Vagina (tissue), 2 donors: ENCODE data around the gene WASL. TPM values are rescaled to one million over a fixed set of nuclear protein-coding genes. Genes with fewer than 3 reads are reported as not detected.

Experiments
- DNase-seq, 2 donors: peaks; one replicate each; pipeline ENCODE4 v3.0.0-alpha.2; 2017; ENCODE audit errors: extremely low spot score in 2 of 2
- H3K27ac ChIP-seq: fragments of 200-600 bp; sonication (generic); one replicate; pipeline ENCODE4 v1.5.1; 2019
- H3K27me3 ChIP-seq: fragments of 200-600 bp; sonication (generic); one replicate; pipeline ENCODE4 v1.5.1; 2019
- H3K36me3 ChIP-seq, 2 donors: fragments of 200-600 bp; sonication (generic); one replicate each; pipeline ENCODE4 v1.5.1; 2017 to 2019
- H3K4me1 ChIP-seq: fragments of 200-600 bp; sonication (generic); one replicate; pipeline ENCODE4 v1.5.1; 2019
- H3K4me3 ChIP-seq, 2 donors: fragments of 200-600 bp; sonication (generic); 1 replicate in 1 of 2; 2 replicates in 1 of 2; pipeline ENCODE4 v1.5.1; 2016 to 2019
- H3K9me3 ChIP-seq: fragments of 200-600 bp; sonication (generic); one replicate; pipeline ENCODE4 v1.5.1; 2019
- CTCF ChIP-seq, 3 experiments: fragments of 450-650 bp in 2 of 3; fragments of 200-600 bp in 1 of 3; sonication (generic) in 1 of 3; IDR thresholded peaks; one replicate each; pipeline ENCODE4 v1.5.1; 2017 to 2019; ENCODE audit warnings: antibody characterized with exemption in 3 of 3, mild to moderate bottlenecking in 2 of 3, moderate library complexity in 2 of 3
- POLR2A ChIP-seq, 2 donors: fragments of 450-650 bp; IDR thresholded peaks; one replicate each; pipeline ENCODE4 v1.6.1; 2017; ENCODE audit warnings: antibody characterized with exemption in 2 of 2, mild to moderate bottlenecking in 2 of 2, moderate library complexity in 2 of 2
- POLR2AphosphoS5 ChIP-seq, 2 donors: sonication (generic); formaldehyde crosslinking; IDR thresholded peaks; one replicate each; pipeline ENCODE4 v1.9.0; 2017; ENCODE audit warnings: antibody characterized with exemption in 2 of 2, mild to moderate bottlenecking in 2 of 2, low read depth in 1 of 2; ENCODE audit not compliant: insufficient read depth in 1 of 2
- intact Hi-C: fragments of 100-400 bp; cut with DNase I; formaldehyde crosslinking; loops from one replicate; pipeline ENCODE4 v1.15.1; 2023
- total RNA-seq: library from RNA; depleted of rRNA; stranded (reverse); fragments of >200 nt; gene quantifications from one replicate; pipeline ENCODE4 v1.2.3, GENCODE V29; 2016

WASL gene
- total RNA-seq, 1 donor from 2014 or later: 24.8 TPM

GRCh38 chr7:123695944-123696677 lies 52.7 kb downstream of the WASL start:
- peaks cover 0 to 40% of the 10 kb centered on the region in 2 donors for H3K36me3 ChIP-seq
- no peaks in the 10 kb centered on the region for H3K4me1 ChIP-seq
- no peak for DNase-seq
- no peak overlapping the region for H3K4me3 ChIP-seq
- intact Hi-C loops: loop anchor here (5.0 kb wide), 1 partner anchor 171 kb away; no protein-coding TSS in a partner anchor
- no peaks in the 10 kb centered on the region for H3K27me3 ChIP-seq
- H3K27ac ChIP-seq: no peak overlapping the region
- TF ChIP-seq POLR2A (IDR thresholded peaks at IDR 0.05) (no peak), CTCF (IDR thresholded peaks at IDR 0.05) (no peak), POLR2AphosphoS5 (IDR thresholded peaks at IDR 0.05; ENCODE audit: insufficient read depth in 1 of 2, low read depth in 1 of 2) (no peak)
- no peaks in the 10 kb centered on the region for H3K9me3 ChIP-seq

- Histone ChIP-seq H3K27ac (no peak overlapping the region), H3K36me3 (peaks cover 0 to 40% of the 10 kb centered on the region in 2 donors), H3K4me1 (no peaks in the 10 kb centered on the region), H3K27me3 (no peaks in the 10 kb centered on the region), H3K9me3 (no peaks in the 10 kb centered on the region), H3K4me3 (no peak overlapping the region)
- DNase-seq: no peak
- no peak for TF ChIP-seq CTCF (IDR thresholded peaks at IDR 0.05)
- no peak for TF ChIP-seq POLR2AphosphoS5 (IDR thresholded peaks at IDR 0.05; ENCODE audit: insufficient read depth in 1 of 2, low read depth in 1 of 2)
- TF ChIP-seq POLR2A (IDR thresholded peaks at IDR 0.05): no peak
- intact Hi-C loops: no loop called here
These were observed 56.3 kb downstream of the WASL start for GRCh38 chr7:123692471-123692877.

GRCh38 chr7:123690550-123690949 lies 58.3 kb downstream of the WASL start:
- intact Hi-C loops: no loop called here

GRCh38 chr7:123689250-123689649 lies 59.6 kb downstream of the WASL start:
- DNase-seq: no peak
- Histone ChIP-seq H3K4me1 (no peaks in the 10 kb centered on the region), H3K27ac (no peak overlapping the region), H3K9me3 (no peaks in the 10 kb centered on the region), H3K27me3 (no peaks in the 10 kb centered on the region), H3K36me3 (peaks cover 0 to 30% of the 10 kb centered on the region in 2 donors), H3K4me3 (no peak overlapping the region)
- TF ChIP-seq POLR2A (IDR thresholded peaks at IDR 0.05) (no peak), CTCF (IDR thresholded peaks at IDR 0.05) (no peak), POLR2AphosphoS5 (IDR thresholded peaks at IDR 0.05; ENCODE audit: insufficient read depth in 1 of 2, low read depth in 1 of 2) (no peak)
- intact Hi-C loops: no loop called here

More at GRCh38 chr7:123690550-123690949, 58.3 kb downstream of the WASL start:
- no peaks in the 10 kb centered on the region for H3K9me3 ChIP-seq
- no peak overlapping the region for H3K4me3 ChIP-seq
- no peaks in the 10 kb centered on the region for H3K4me1 ChIP-seq
- DNase-seq: no peak
- H3K36me3 ChIP-seq: peaks cover 0 to 32% of the 10 kb centered on the region in 2 donors
- no peak for TF ChIP-seq POLR2AphosphoS5 (IDR thresholded peaks at IDR 0.05; ENCODE audit: insufficient read depth in 1 of 2, low read depth in 1 of 2)
- no peak for TF ChIP-seq CTCF (IDR thresholded peaks at IDR 0.05)
- no peak for TF ChIP-seq POLR2A (IDR thresholded peaks at IDR 0.05)
- H3K27me3 ChIP-seq: no peaks in the 10 kb centered on the region
- no peak overlapping the region for H3K27ac ChIP-seq

GRCh38 chr7:123687727-123688126 lies 61.1 kb downstream of the WASL start:
- no peak for TF ChIP-seq POLR2A (IDR thresholded peaks at IDR 0.05)
- TF ChIP-seq CTCF (IDR thresholded peaks at IDR 0.05): no peak
- no peak for TF ChIP-seq POLR2AphosphoS5 (IDR thresholded peaks at IDR 0.05; ENCODE audit: insufficient read depth in 1 of 2, low read depth in 1 of 2)
- H3K4me1 ChIP-seq: no peaks in the 10 kb centered on the region
- no peak overlapping the region for H3K4me3 ChIP-seq
- no peak for DNase-seq
- H3K27me3 ChIP-seq: no peaks in the 10 kb centered on the region
- no peaks in the 10 kb centered on the region for H3K9me3 ChIP-seq
- peaks cover 0 to 27% of the 10 kb centered on the region in 2 donors for H3K36me3 ChIP-seq
- intact Hi-C loops: no loop called here
- H3K27ac ChIP-seq: no peak overlapping the region
